ENCODE data around the gene MLIP. TPM values are rescaled to one million over a fixed set of nuclear protein-coding genes. Genes with fewer than 3 reads are reported as not detected.

Gene MLIP
- total and polyA plus RNA-seq, 2 experiments from 2014 or later = not detected

GRCh38 chr6:54291146-54291545 is 179.9 kb downstream of the MLIP start:
- Mint-ChIP-seq H3K4me1 (peaks cover 25% of the 10 kb centered on the region), H3K27ac (peak overlapping the region; percentile 60; the same call in 1 of the 2 replicates), H3K27me3 (ENCODE audit: insufficient read depth, low read depth, poor library complexity) (peaks cover 2% of the 10 kb centered on the region), H3K9me3 (no peaks in the 10 kb centered on the region), H3K4me3 (no peak overlapping the region), H3K36me3 (ENCODE audit: low read depth) (no peaks in the 10 kb centered on the region; the same call in 2 of the 3 replicates)
- no peak overlapping the region for H3K27ac ChIP-seq (ENCODE audit: low read depth)
- H3K4me3 ChIP-seq = no peak overlapping the region
- TF ChIP-seq ZNF114 (CRISPR knock-in tag; IDR thresholded peaks at IDR 0.05) = no peak
- no peak for TF ChIP-seq ZNF331 (CRISPR knock-in tag; IDR thresholded peaks at IDR 0.05; ENCODE audit: low read depth)
- no peaks in the 10 kb centered on the region for H3K36me3 ChIP-seq (ENCODE audit: insufficient read depth)
- H2AFZ ChIP-seq = peak overlapping the region; percentile 45; the same call in 1 of the 2 replicates
- DNase-seq (ENCODE audit: low spot score) (no peak), ATAC-seq (no peak)
- H3K27me3 ChIP-seq (ENCODE audit: insufficient read depth) = no peaks in the 10 kb centered on the region
- H3K9me2 ChIP-seq (ENCODE audit: insufficient read depth) = peaks cover 8% of the 10 kb centered on the region; the same call in 1 of the 2 replicates
- H3K4me1 ChIP-seq (ENCODE audit: insufficient read depth) = no peaks in the 10 kb centered on the region
- no peaks in the 10 kb centered on the region for H3K79me2 ChIP-seq (replicated peaks; ENCODE audit: insufficient read depth)
- H4K20me1 ChIP-seq (replicated peaks; ENCODE audit: insufficient read depth) = no peaks in the 10 kb centered on the region
- no peaks in the 10 kb centered on the region for H3F3A ChIP-seq (replicated peaks; ENCODE audit: low read depth)
- H3K4me2 ChIP-seq = no peak overlapping the region

- Histone ChIP-seq H3K27ac (ENCODE audit: low read depth) (no peak overlapping the region), H2AFZ (no peak overlapping the region), H3K4me3 (no peak overlapping the region), H3K79me2 (replicated peaks; ENCODE audit: insufficient read depth) (no peaks in the 10 kb centered on the region), H3K27me3 (ENCODE audit: insufficient read depth) (no peaks in the 10 kb centered on the region), H3K9me2 (ENCODE audit: insufficient read depth) (peaks cover 8% of the 10 kb centered on the region; the same call in 1 of the 2 replicates), H3K4me2 (no peak overlapping the region), H3K36me3 (ENCODE audit: insufficient read depth) (no peaks in the 10 kb centered on the region), H3F3A (replicated peaks; ENCODE audit: low read depth) (no peaks in the 10 kb centered on the region), H4K20me1 (replicated peaks; ENCODE audit: insufficient read depth) (no peaks in the 10 kb centered on the region), H3K4me1 (ENCODE audit: insufficient read depth) (no peaks in the 10 kb centered on the region)
- Mint-ChIP-seq H3K27ac (peak overlapping the region; percentile 26; the same call in 1 of the 2 replicates), H3K9me3 (no peaks in the 10 kb centered on the region), H3K27me3 (ENCODE audit: insufficient read depth, low read depth, poor library complexity) (peaks cover 2% of the 10 kb centered on the region), H3K36me3 (ENCODE audit: low read depth) (no peaks in the 10 kb centered on the region; the same call in 2 of the 3 replicates), H3K4me1 (peaks cover 25% of the 10 kb centered on the region), H3K4me3 (no peak overlapping the region)
- DNase-seq (ENCODE audit: low spot score) (no peak), ATAC-seq (no peak)
- TF ChIP-seq, protein P1, sequence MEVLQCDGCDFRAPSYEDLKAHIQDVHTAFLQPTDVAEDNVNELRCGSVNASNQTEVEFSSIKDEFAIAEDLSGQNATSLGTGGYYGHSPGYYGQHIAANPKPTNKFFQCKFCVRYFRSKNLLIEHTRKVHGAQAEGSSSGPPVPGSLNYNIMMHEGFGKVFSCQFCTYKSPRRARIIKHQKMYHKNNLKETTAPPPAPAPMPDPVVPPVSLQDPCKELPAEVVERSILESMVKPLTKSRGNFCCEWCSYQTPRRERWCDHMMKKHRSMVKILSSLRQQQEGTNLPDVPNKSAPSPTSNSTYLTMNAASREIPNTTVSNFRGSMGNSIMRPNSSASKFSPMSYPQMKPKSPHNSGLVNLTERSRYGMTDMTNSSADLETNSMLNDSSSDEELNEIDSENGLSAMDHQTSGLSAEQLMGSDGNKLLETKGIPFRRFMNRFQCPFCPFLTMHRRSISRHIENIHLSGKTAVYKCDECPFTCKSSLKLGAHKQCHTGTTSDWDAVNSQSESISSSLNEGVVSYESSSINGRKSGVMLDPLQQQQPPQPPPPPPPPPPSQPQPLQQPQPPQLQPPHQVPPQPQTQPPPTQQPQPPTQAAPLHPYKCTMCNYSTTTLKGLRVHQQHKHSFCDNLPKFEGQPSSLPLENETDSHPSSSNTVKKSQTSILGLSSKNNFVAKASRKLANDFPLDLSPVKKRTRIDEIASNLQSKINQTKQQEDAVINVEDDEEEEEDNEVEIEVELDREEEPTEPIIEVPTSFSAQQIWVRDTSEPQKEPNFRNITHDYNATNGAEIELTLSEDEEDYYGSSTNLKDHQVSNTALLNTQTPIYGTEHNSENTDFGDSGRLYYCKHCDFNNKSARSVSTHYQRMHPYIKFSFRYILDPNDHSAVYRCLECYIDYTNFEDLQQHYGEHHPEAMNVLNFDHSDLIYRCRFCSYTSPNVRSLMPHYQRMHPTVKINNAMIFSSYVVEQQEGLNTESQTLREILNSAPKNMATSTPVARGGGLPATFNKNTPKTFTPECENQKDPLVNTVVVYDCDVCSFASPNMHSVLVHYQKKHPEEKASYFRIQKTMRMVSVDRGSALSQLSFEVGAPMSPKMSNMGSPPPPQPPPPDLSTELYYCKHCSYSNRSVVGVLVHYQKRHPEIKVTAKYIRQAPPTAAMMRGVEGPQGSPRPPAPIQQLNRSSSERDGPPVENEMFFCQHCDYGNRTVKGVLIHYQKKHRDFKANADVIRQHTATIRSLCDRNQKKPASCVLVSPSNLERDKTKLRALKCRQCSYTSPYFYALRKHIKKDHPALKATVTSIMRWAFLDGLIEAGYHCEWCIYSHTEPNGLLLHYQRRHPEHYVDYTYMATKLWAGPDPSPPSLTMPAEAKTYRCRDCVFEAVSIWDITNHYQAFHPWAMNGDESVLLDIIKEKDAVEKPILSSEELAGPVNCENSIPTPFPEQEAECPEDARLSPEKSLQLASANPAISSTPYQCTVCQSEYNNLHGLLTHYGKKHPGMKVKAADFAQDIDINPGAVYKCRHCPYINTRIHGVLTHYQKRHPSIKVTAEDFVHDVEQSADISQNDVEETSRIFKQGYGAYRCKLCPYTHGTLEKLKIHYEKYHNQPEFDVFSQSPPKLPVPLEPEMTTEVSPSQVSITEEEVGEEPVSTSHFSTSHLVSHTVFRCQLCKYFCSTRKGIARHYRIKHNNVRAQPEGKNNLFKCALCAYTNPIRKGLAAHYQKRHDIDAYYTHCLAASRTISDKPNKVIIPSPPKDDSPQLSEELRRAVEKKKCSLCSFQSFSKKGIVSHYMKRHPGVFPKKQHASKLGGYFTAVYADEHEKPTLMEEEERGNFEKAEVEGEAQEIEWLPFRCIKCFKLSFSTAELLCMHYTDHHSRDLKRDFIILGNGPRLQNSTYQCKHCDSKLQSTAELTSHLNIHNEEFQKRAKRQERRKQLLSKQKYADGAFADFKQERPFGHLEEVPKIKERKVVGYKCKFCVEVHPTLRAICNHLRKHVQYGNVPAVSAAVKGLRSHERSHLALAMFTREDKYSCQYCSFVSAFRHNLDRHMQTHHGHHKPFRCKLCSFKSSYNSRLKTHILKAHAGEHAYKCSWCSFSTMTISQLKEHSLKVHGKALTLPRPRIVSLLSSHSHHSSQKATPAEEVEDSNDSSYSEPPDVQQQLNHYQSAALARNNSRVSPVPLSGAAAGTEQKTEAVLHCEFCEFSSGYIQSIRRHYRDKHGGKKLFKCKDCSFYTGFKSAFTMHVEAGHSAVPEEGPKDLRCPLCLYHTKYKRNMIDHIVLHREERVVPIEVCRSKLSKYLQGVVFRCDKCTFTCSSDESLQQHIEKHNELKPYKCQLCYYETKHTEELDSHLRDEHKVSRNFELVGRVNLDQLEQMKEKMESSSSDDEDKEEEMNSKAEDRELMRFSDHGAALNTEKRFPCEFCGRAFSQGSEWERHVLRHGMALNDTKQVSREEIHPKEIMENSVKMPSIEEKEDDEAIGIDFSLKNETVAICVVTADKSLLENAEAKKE (CRISPR knock-in tag; IDR thresholded peaks at IDR 0.05) = no peak
- TF ChIP-seq ETS1 (IDR thresholded peaks at IDR 0.05) (no peak), CREB1 (CRISPR knock-in tag; IDR thresholded peaks at IDR 0.05; ENCODE audit: low read depth) (no peak), EZH2 (IDR thresholded peaks at IDR 0.05; ENCODE audit: low read depth, unreplicated experiment) (no peak), ZNF114 (CRISPR knock-in tag; IDR thresholded peaks at IDR 0.05) (no peak), JUNB (IDR thresholded peaks at IDR 0.05; ENCODE audit: unreplicated experiment) (no peak), ZNF331 (CRISPR knock-in tag; IDR thresholded peaks at IDR 0.05; ENCODE audit: low read depth) (no peak), EZH2phosphoT487 (IDR thresholded peaks at IDR 0.05; ENCODE audit: unreplicated experiment) (no peak), POLR2AphosphoS5 (IDR thresholded peaks at IDR 0.05; ENCODE audit: low read depth) (no peak), CTCF (conservative IDR thresholded peaks at IDR 0.05; ENCODE audit: low read depth in 2 of 2) (no peak), STAT1 (IDR thresholded peaks at IDR 0.05; ENCODE audit: unreplicated experiment) (no peak), NANOG (IDR thresholded peaks at IDR 0.05; ENCODE audit: borderline replicate concordance) (no peak)
These were observed 180.5 kb downstream of the MLIP start for GRCh38 chr6:54291738-54292137.
